Mesothelial cell of epicardium (in vitro differentiated cells): Measurements from ENCODE around the gene ATG14. TPM values are rescaled to one million over a fixed set of nuclear protein-coding genes. Genes with fewer than 3 reads are reported as not detected.
"Not testable (repeated sequence)": the region's sequence is repeated elsewhere in the genome, so short reads cannot be mapped to it uniquely, and the experiment has no call there.

Experiments used
- DNase-seq, 2 experiments: peaks; one replicate each; pipeline ENCODE4 v3.0.0; 2021; ENCODE audit warnings: low spot score in 2 of 2; ENCODE audit not compliant: unreplicated experiment in 2 of 2
- H3K27ac Mint-ChIP-seq: 2 replicates; pipeline ENCODE4 v1.8.0; 2021; ENCODE audit warnings: mixed read lengths
- H3K27me3 Mint-ChIP-seq: 2 replicates; pipeline ENCODE4 v1.8.0; 2021; ENCODE audit warnings: low read depth, mixed read lengths
- H3K36me3 Mint-ChIP-seq: 2 replicates; pipeline ENCODE4 v1.8.0; 2021; ENCODE audit warnings: mixed read lengths
- H3K4me1 Mint-ChIP-seq: 2 replicates; pipeline ENCODE4 v1.8.0; 2021; ENCODE audit warnings: mixed read lengths
- H3K4me3 Mint-ChIP-seq: 2 replicates; pipeline ENCODE4 v1.8.0; 2021; ENCODE audit warnings: mild to moderate bottlenecking, moderate library complexity, mixed read lengths
- H3K9me3 Mint-ChIP-seq: 2 replicates; pipeline ENCODE4 v1.8.0; 2021; ENCODE audit warnings: mixed read lengths
- total RNA-seq: library from RNA; stranded (reverse); gene quantifications from 3 replicates; pipeline ENCODE4 v1.2.1, GENCODE V29; 2021
- TF ChIP-seq, protein P1 (sequence below): fragments of 200-600 bp; sonication (generic); IDR thresholded peaks from one replicate; pipeline ENCODE4 v1.5.0; 2021; ENCODE audit warnings: antibody characterized with exemption; ENCODE audit not compliant: unreplicated experiment

Gene ATG14
- total RNA-seq, 1 donor from 2014 or later = 17.0 TPM

DNA sequence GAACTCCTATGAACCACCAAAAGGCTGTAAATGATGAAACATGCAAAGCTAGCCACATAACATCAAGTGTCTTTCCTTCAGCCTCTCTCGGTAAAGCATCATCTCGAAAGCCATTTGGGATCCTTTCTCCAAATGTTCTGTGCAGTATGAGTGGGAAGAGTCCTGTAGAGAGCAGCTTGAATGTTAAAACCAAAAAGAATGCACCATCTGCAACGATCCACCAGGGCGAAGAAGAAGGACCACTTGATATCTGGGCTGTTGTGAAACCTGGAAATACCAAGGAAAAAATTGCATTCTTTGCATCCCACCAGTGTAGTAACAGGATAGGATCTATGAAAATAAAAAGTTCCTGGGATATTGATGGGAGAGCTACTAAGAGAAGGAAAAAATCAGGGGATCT is 61.2 kb downstream of the ATG14 start:
- H3K36me3 Mint-ChIP-seq = peaks cover 10% of the 10 kb centered on the region
- H3K9me3 Mint-ChIP-seq = no peaks in the 10 kb centered on the region
- H3K4me1 Mint-ChIP-seq = peaks cover 40% of the 10 kb centered on the region
- H3K27me3 Mint-ChIP-seq = no peaks in the 10 kb centered on the region
- no peak overlapping the region for H3K4me3 Mint-ChIP-seq
- peak overlapping the region; percentile 66 for H3K27ac Mint-ChIP-seq
- no peak for DNase-seq
- TF ChIP-seq, protein P1, sequence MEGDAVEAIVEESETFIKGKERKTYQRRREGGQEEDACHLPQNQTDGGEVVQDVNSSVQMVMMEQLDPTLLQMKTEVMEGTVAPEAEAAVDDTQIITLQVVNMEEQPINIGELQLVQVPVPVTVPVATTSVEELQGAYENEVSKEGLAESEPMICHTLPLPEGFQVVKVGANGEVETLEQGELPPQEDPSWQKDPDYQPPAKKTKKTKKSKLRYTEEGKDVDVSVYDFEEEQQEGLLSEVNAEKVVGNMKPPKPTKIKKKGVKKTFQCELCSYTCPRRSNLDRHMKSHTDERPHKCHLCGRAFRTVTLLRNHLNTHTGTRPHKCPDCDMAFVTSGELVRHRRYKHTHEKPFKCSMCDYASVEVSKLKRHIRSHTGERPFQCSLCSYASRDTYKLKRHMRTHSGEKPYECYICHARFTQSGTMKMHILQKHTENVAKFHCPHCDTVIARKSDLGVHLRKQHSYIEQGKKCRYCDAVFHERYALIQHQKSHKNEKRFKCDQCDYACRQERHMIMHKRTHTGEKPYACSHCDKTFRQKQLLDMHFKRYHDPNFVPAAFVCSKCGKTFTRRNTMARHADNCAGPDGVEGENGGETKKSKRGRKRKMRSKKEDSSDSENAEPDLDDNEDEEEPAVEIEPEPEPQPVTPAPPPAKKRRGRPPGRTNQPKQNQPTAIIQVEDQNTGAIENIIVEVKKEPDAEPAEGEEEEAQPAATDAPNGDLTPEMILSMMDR = peak; percentile 25

DNA sequence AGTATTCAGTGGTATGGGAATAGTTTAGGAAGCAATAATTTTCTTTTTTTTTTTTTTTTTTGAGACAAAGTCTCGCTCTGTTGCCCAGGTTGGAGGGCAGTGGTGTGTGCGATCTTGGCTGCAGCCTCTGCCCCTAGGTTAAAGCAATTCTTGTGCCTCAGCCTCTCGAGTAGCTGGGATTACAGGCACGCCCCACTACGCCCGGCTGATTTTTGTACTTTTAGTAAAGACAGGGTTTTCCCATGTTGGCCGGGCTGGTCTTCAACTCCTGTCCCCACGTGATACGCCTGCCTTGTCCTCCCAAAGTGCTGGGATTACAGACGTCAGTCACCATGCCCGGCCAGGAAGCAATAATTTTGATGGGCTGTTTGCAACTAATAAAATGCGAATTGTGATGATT is 62.1 kb downstream of the ATG14 start:
- H3K9me3 Mint-ChIP-seq = no peaks in the 10 kb centered on the region
- H3K4me1 Mint-ChIP-seq = peaks cover 47% of the 10 kb centered on the region
- H3K27ac Mint-ChIP-seq = peak overlapping the region; percentile 93
- TF ChIP-seq, protein P1 = no peak
- H3K27me3 Mint-ChIP-seq = no peaks in the 10 kb centered on the region
- H3K4me3 Mint-ChIP-seq = no peak overlapping the region
- peaks cover 8% of the 10 kb centered on the region for H3K36me3 Mint-ChIP-seq
- DNase-seq = no peak

DNA sequence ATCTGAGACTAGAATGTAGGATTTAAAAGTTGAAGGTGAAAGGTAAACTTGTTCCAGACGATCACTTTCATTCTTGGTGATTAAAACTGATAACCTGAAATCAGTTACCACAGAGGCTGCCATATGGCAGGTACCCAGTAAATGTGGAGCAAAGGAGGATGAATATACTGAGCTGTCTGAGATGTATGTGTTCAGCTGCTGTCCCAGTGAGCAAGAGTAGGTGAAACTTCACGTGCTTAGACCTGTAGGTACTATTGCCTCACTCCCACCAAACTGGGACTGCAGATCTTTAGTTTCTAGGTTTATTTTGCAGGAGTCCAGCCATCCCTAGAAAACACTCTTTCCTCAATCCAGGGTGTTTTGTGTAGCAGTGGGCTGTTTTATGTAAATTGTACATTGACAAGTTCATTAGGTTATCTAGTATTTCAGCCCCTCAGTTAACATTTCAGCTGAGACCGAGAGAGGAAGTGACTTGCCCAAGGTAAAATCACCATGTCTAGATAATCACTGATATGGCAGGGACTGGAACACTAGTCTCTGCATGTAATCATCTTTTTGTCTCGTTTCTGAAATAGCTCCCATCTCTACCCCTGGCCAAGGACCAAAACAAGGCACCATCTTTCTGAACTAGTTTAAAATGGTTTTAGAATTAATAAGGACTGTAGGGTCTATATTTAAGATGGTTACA is 62.7 kb downstream of the ATG14 start:
- Mint-ChIP-seq H3K27ac (peak overlapping the region; percentile 93), H3K9me3 (no peaks in the 10 kb centered on the region), H3K27me3 (no peaks in the 10 kb centered on the region), H3K36me3 (peaks cover 8% of the 10 kb centered on the region), H3K4me3 (no peak overlapping the region), H3K4me1 (peaks cover 47% of the 10 kb centered on the region)
- TF ChIP-seq, protein P1 = no peak
- no peak for DNase-seq

DNA sequence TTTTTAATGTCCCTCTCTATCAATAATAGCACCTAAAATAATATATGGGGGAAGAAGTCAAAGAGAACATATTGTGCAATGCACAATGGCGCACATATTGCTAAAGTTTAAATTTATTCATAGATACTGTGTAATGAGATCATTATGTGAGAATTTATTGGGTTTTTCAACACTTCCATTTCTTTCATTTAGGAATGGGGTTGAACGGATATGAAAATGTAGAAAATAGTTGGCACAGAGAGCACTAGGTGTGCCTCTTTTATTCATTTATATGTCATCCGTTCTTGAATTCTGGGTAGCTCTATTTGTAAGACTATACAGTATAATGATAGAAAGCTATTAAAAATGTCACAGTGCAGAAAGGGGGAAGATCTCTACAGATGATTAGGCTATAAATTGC is 63.9 kb downstream of the ATG14 start:
- DNase-seq = no peak
- Mint-ChIP-seq H3K4me3 (no peak overlapping the region), H3K36me3 (peaks cover 8% of the 10 kb centered on the region), H3K4me1 (peaks cover 56% of the 10 kb centered on the region), H3K27me3 (no peaks in the 10 kb centered on the region), H3K27ac (peak overlapping the region; percentile 21), H3K9me3 (no peaks in the 10 kb centered on the region)
- TF ChIP-seq, protein P1 = no peak

DNA sequence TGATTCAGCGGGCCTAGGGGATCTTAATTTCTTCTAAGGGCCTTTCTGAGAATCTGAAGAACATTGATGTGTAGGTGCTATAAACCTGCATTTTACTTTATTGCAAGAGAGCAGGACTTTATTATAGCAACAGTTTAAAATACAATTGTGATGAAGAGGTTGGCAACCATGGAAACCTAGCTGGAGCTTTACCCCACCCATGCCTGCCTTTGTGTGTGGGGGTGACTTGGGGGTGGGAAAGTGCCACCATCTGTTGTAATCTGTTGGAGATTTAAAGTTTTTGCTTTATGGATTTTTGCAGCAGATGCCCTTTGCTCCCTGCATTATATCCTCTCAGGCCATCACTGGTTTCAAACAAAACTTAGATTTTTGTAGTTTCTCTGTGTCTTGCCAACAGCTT is 64.6 kb downstream of the ATG14 start:
- no peaks in the 10 kb centered on the region for H3K9me3 Mint-ChIP-seq
- TF ChIP-seq, protein P1 = no peak
- no peak for DNase-seq
- H3K4me3 Mint-ChIP-seq = no peak overlapping the region
- peaks cover 63% of the 10 kb centered on the region for H3K4me1 Mint-ChIP-seq
- peaks cover 8% of the 10 kb centered on the region for H3K36me3 Mint-ChIP-seq
- H3K27me3 Mint-ChIP-seq = no peaks in the 10 kb centered on the region
- no peak overlapping the region for H3K27ac Mint-ChIP-seq

DNA sequence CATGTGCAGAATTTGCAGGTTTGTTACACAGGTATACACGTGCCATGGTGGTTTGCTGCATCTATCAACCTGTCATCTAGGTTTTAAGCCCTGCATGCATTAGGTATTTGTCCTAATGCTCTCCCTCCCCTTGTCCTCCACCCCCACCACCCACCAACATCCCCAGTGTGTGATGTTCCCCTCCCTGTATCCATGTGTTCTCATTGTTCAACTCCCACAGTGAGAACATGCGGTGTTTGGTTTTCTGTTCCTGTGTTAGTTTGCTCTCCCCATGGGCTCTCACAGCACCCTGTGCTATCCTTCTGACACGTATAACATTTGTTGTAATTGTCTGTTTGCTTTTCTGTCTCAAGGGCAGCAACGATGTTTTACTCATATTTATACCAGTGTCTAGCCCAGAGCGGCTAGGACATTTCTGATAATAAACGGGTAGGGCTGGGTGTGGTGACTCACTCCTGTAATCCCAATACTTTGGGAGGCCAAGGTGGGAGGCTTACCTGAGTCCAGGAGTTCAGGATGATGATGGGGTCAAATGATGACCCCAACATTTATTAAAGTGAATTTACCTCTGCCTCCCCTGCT is 67.0 kb downstream of the ATG14 start:
- H3K27ac Mint-ChIP-seq = peak overlapping the region; percentile 51
- DNase-seq, H3K4me3 Mint-ChIP-seq, H3K9me3 Mint-ChIP-seq, H3K27me3 Mint-ChIP-seq, H3K36me3 Mint-ChIP-seq: not testable (repeated sequence)
- H3K4me1 Mint-ChIP-seq = peaks cover 75% of the 10 kb centered on the region
